Measurements from ENCODE around the gene SH3BP4. TPM values are rescaled to one million over a fixed set of nuclear protein-coding genes. Genes with fewer than 3 reads are reported as not detected.

SH3BP4 gene
- polyA plus RNA-seq, 3 donors = 37.3 to 39.0 (median 37.7) TPM

GRCh38 chr2:234993541-234993981, 41.7 kb downstream of the SH3BP4 start:
- no peak for DNase-seq

- no peak for DNase-seq
Observed at GRCh38 chr2:234994438-234995321, 42.9 kb downstream of the SH3BP4 start.

DNA sequence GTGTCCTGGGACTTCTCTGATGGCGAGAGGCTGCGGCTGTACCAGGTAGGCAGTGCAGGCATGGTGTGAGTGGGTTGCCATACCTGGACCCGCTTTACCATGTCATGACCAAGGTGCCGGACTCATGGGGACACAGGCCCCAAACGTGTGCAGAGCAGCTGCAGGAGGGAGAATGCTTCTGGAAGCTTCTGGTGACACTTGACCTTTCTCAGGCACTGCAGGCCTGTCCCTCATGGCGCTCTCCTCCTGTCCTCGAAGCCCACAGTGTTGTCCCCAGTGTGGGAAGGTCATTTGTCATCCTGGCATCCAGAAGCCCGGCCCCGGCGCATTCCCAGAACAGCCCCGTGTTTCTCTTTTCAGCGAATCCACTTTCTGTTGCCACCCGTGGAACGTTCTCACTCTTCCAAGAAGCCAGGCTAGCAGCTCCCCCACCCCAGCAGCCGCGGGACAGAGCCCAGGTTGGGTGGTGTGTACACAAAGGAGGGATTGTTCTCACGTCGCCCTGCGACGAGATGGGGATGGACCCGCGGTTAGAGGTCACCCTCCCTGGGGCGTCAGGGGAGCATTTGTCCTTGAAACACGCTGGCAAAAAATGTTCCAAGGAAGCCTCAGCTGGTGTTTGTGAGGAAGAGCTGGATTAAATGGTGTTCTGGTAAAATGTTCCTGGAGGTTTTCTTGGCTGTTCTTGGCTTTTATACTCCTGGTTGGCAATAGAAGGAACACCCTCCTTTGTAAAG, 43.7 kb downstream of the SH3BP4 start:
- no peak for DNase-seq

- DNase-seq = no peak
Observed at GRCh38 chr2:234996069-234996940, 44.5 kb downstream of the SH3BP4 start.

DNA sequence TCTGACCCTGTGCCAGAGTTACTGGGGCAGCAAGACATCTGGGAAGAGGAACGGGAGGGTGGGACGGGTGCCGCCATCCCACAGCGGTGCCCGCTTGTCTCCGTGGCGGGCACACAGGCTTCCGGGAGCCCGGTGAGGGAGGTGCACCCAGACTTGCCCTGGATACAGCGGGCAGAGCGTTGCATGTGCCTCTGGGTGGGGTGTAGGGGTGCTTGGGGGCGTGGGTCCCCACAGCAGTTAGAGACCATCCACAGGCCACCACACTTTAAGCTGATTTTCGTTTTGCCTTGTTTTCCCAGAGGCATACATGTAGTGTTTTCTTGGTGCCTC, 45.1 kb downstream of the SH3BP4 start:
- DNase-seq = no peak

- DNase-seq = no peak
Observed at GRCh38 chr2:234997389-234997788, 45.6 kb downstream of the SH3BP4 start.

DNA sequence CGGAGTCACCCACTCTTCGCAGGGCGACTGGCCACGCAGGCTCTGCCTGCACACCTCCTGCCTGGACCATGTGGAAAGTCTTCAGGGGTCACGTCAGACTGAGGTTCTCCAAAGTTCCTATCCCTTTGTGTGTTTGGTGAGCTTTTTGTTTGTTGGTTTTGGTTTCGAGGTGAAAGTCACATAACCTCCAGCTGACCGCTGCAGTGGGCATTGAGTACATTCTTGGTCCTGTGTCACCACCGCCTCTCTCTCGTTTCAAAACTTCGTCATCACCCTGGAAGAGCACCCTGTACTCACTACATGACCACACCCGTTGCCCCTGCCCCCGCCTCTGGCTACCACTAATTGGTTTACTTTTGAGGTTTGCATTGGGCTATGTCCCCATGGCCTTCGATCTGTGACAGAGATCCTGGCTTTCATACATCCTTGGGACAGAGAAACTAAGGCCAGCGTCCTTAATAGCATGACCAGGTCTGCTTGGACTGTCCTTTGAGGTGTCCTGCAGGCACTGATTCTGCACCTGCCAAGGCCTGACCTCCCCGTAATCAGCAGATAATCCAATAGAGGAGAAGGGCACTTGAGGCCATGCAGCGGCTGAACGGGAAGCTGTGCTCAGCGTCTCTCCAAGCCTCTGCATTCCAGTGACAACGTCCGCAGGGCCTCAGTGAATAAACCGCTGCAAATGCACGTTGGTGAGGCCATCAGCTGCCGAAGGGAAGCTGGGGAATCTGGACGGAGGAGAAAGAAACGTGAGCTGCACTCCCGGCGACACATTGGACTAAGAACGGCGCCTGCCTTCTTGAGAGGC, 46.8 kb downstream of the SH3BP4 start:
- DNase-seq = no peak

GRCh38 chr2:234999740-235000425, 48.1 kb downstream of the SH3BP4 start:
- DNase-seq = no peak

- DNase-seq = no peak
Observed at GRCh38 chr2:235000426-235001236, 48.8 kb downstream of the SH3BP4 start.

- DNase-seq = no peak
Observed at GRCh38 chr2:235001237-235002133, 49.7 kb downstream of the SH3BP4 start.

DNA sequence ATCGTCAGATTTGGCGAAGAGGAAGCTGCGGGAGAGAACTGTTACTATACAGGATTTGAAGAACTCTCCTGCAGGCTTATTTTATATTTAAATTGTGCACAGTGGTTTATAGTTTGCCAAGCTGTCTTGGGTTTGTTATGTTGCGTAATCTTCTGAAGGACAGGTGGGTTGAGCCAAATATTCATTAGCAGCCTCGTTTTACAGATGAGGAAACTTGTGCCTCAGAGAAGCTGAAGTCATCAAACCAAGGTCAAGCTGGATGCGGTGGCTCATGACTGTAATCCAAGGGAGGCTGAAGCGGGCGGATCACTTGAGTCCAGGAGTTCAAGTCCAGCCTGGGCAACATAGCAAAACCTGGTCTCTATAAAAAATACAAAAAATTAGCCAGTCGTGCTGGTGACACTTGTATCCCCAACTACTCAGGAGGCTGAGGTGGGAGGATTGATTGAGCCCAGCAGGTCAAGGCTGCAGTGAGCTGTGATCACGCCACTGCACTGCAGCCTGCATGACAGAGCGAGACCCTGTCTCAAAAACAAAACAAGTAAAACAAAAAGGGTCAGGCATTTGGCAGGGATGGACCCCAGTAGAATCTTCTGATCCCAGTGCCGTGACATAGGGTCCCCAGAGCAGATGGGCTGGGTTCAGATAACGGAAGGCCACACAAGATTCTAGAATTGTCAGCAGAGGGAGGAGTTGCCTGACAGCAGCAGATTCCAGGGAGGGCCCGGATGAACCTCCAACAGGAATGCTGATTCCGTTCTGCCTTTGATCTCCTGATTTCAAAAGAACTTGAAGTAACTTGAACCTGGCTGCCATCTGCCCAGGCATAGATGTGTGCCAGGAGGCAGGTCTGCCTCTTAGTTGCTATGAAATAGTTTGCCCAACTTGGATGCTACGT, 50.6 kb downstream of the SH3BP4 start:
- no peak for DNase-seq

DNA sequence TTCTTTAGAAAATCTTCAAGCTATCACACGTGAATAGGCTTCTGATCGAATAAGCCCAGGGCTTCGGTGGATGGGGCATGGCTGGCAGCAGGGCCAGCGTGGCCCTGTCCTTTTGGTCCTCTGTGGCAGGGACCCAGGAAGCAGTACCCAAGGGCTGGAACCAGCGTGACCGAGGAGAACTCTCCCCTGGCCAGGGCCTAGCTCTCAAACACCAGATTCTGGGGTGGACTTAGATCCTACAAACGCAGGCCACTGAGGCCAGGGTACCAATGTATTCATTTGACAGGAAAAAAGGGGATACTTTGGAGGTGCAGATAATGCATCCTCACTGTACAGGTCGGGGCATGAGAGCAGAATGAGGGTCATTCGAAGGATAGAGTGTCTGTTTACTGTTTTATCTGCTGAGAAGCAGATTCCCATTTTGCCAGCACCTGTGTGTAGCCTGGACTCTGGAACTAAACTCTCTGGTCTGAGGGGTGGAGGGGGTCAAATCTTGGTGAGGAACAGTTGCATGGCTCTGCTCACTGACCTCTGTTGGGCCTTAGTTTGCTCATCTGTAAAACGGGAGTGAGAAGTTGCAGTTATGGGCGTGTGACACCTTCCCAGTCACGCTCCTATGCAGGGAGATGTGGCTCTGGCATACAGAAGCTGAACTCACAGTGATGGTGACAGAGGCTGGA, 51.4 kb downstream of the SH3BP4 start:
- DNase-seq = no peak

- DNase-seq = no peak
Observed at GRCh38 chr2:235004329-235004903, 52.6 kb downstream of the SH3BP4 start.

DNA sequence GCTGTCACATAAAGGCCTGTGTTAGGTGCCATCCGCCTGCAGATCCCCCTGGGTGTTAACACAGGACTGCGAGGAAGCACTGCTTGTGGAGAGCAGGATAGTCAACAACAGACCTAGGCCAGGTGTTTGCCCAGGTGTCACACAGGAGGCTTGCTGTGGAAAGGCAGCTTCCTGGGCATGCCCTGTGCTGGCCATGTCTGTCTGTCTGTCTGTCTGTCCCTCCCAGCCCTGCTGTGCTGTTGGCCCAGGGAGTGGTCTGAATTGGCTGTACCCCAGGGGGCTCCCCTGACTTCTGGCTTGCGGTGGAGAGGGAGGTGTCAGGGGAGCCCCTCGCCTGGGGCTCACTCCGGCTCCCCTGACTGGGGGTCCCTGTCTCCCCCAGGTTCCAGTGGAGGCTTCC, 53.2 kb downstream of the SH3BP4 start:
- no peak for DNase-seq

DNA sequence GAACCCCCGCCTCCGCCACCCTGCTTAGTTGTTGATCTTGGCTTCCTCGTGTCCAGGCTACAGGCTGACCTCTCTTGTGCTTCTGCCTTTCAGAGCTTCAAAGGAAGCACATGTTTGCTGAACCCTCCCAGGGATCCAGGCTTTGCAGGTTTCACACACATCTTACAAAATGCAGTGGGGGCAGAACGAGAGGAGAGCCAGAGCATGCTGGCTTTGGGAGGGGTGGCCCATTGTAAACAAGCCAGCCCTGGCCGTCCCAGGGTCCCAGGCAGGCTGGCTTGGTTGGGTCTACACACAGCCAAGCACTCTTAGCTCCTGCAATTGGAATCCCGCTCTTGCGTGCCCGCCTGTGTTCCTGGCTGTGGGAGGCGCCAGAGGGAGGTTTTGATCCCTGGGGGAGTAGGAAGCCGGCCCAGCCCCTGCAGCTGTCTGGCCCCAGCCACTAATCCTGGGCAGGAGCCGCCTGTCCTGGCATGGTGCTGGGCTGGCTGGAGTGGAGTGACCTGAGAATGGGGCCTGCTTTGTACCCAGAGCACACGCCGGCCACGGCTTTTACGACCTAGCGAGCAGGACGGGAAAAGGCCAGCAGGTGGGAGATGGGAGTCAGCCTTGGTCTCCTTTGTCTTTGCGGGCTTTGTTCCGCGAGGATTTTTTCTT, 53.9 kb downstream of the SH3BP4 start:
- DNase-seq = peak; percentile 59

DNA sequence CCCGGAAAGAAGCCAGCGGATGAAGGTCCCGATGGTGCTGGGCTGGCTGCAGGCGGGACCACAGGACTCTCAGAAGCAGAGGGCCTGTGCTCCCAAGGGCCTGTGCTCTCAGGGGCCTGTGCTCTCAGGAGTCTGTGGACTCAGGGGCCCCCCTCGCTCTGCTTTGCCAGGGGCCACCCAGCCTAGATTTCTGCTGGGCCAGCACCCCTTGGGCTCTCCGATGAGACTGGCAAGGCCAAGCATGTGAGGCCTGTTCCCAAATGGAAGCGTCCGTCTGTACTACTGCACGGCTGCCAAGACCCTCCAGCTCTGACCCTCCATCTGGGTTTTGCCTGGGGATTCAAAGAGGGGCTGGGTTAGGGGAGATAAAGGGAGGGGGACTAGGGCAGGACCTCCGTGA, 54.6 kb downstream of the SH3BP4 start:
- DNase-seq = no peak
